Neural progenitor cell (in vitro differentiated cells): Measurements from ENCODE around the gene NINJ2. TPM values are rescaled to one million over a fixed set of nuclear protein-coding genes. Genes with fewer than 3 reads are reported as not detected.
"Not testable (repeated sequence)": the region's sequence is repeated elsewhere in the genome, so short reads cannot be mapped to it uniquely, and the experiment has no call there.

Experiments used
- DNase-seq: peaks from one replicate; pipeline ENCODE4 v3.0.0-alpha.2; 2016; ENCODE audit warnings: low spot score
- H2AFZ ChIP-seq: fragments of 200-600 bp; sonication (generic); replicated peaks from 2 replicates; pipeline ENCODE4 v1.6.1; 2016; ENCODE audit warnings: antibody characterized with exemption
- H3F3A ChIP-seq: fragments of 200-600 bp; sonication (generic); 2 replicates; pipeline ENCODE4 v1.6.1; 2016; ENCODE audit warnings: antibody characterized with exemption, low read depth
- H3K27ac ChIP-seq: fragments of 200-600 bp; sonication (generic); 2 replicates; pipeline ENCODE4 v1.5.1; 2016; ENCODE audit warnings: mild to moderate bottlenecking
- H3K27me3 ChIP-seq: fragments of 200-600 bp; sonication (generic); 2 replicates; pipeline ENCODE4 v1.6.1; 2016; ENCODE audit warnings: mild to moderate bottlenecking, moderate library complexity
- H3K36me3 ChIP-seq: fragments of 200-600 bp; sonication (generic); 2 replicates; pipeline ENCODE4 v1.5.1; 2016
- H3K4me1 ChIP-seq: fragments of 200-600 bp; sonication (generic); 2 replicates; pipeline ENCODE4 v1.6.1; 2016; ENCODE audit warnings: mixed run types
- H3K4me2 ChIP-seq: fragments of 200-600 bp; sonication (generic); 2 replicates; pipeline ENCODE4 v1.6.1; 2016
- H3K4me3 ChIP-seq: fragments of 200-600 bp; sonication (generic); 2 replicates; pipeline ENCODE4 v1.5.1; 2016
- H3K79me2 ChIP-seq: fragments of 200-600 bp; sonication (generic); 2 replicates; pipeline ENCODE4 v1.6.1; 2016; ENCODE audit warnings: low read depth
- H3K9ac ChIP-seq: fragments of 200-600 bp; sonication (generic); 2 replicates; pipeline ENCODE4 v1.6.1; 2016
- H3K9me3 ChIP-seq: fragments of 200-600 bp; sonication (generic); 2 replicates; pipeline ENCODE4 v1.5.1; 2016; ENCODE audit warnings: low read depth
- H4K20me1 ChIP-seq: fragments of 200-600 bp; sonication (generic); 2 replicates; pipeline ENCODE4 v1.6.1; 2016; ENCODE audit warnings: low read depth
- H3K27ac Mint-ChIP-seq: 3 replicates; pipeline ENCODE4 v1.8.0; 2021; ENCODE audit warnings: mixed read lengths
- H3K27me3 Mint-ChIP-seq: 2 replicates; pipeline ENCODE4 v1.8.0; 2022; ENCODE audit warnings: low read depth, mild to moderate bottlenecking, inconsistent platforms, moderate library complexity, mixed read lengths; ENCODE audit not compliant: insufficient read depth
- H3K36me3 Mint-ChIP-seq: 3 replicates; pipeline ENCODE4 v1.8.0; 2021; ENCODE audit warnings: mixed read lengths
- H3K4me1 Mint-ChIP-seq: 3 replicates; pipeline ENCODE4 v1.8.0; 2021; ENCODE audit warnings: mixed read lengths
- H3K4me3 Mint-ChIP-seq: 3 replicates; pipeline ENCODE4 v1.8.0; 2021; ENCODE audit warnings: mild to moderate bottlenecking, moderate library complexity, mixed read lengths
- H3K9me3 Mint-ChIP-seq: 3 replicates; pipeline ENCODE4 v1.8.0; 2020; ENCODE audit warnings: mixed read lengths
- EZH2 ChIP-seq: fragments of 200-600 bp; sonication (generic); IDR thresholded peaks from 2 replicates; pipeline ENCODE4 v1.6.1; 2017; ENCODE audit warnings: antibody characterized with exemption, mild to moderate bottlenecking, moderate library complexity
- EZH2phosphoT487 ChIP-seq: fragments of 200-600 bp; sonication (generic); IDR thresholded peaks from 2 replicates; pipeline ENCODE4 v1.6.1; 2017; ENCODE audit warnings: antibody characterized with exemption
- total RNA-seq: library from RNA; depleted of rRNA; stranded (reverse); fragments of >200 nt; gene quantifications from 2 replicates; pipeline ENCODE4 v1.2.3, GENCODE V29; 2015; ENCODE audit warnings: low replicate concordance
- TF ChIP-seq, protein P1 (sequence below): fragments of 200-600 bp; sonication (generic); IDR thresholded peaks from 2 replicates; pipeline ENCODE4 v1.5.1; 2017; ENCODE audit warnings: antibody characterized with exemption, mild to moderate bottlenecking

The NINJ2 gene
- total RNA-seq, 1 donor from 2014 or later, result not detected

DNA sequence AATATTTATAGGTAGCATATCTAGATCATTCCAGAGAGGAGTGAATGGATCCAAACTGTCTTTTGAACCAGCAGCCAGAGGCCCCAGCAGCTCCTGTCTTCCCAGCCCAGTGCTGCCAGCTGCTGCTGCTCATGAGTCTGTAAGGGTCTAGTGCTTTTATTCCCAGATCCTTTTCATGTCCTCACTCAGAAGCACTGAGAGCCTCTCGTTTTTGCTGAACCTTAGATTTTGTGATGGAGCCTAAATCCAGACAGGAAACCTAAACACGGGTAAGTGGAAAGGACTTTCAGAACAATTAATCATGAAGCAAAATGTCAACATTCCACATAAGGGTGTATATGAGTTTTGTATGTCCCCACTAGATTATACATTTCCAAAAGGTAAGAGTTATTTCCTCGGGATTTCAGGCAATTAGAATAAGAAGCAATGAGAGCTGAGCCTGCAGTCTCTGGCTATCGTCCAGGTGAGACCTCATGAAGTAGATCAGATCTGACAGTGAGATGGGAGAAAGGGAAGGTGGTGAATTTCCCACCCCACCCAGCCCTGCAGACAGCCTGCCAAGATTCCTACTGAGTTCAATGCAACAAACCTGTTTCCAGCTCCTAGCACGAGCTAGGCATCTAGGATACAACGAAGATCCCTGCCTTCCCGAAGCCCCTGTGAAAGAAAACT is 84.4 kb downstream of the NINJ2 start:
- no peaks in the 10 kb centered on the region for H3K79me2 ChIP-seq
- H3F3A ChIP-seq, result peaks cover 51% of the 10 kb centered on the region
- peaks cover 12% of the 10 kb centered on the region for H3K27me3 ChIP-seq
- H3K4me3 ChIP-seq, result no peak overlapping the region
- H3K4me2 ChIP-seq, result peak overlapping the region; percentile 63
- no peak for DNase-seq
- peaks cover 19% of the 10 kb centered on the region for H3K27me3 Mint-ChIP-seq
- H3K9me3 ChIP-seq, result no peaks in the 10 kb centered on the region
- H3K27ac Mint-ChIP-seq, result peak overlapping the region; percentile 90
- peaks cover 2% of the 10 kb centered on the region for H3K9me3 Mint-ChIP-seq
- no peaks in the 10 kb centered on the region for H3K36me3 Mint-ChIP-seq
- no peak overlapping the region for H2AFZ ChIP-seq
- no peak overlapping the region for H3K9ac ChIP-seq
- H3K27ac ChIP-seq, result peak overlapping the region; percentile 23
- peaks cover 39% of the 10 kb centered on the region for H3K4me1 ChIP-seq
- no peaks in the 10 kb centered on the region for H4K20me1 ChIP-seq
- no peak for TF ChIP-seq EZH2
- no peak for TF ChIP-seq EZH2phosphoT487
- TF ChIP-seq, protein P1, sequence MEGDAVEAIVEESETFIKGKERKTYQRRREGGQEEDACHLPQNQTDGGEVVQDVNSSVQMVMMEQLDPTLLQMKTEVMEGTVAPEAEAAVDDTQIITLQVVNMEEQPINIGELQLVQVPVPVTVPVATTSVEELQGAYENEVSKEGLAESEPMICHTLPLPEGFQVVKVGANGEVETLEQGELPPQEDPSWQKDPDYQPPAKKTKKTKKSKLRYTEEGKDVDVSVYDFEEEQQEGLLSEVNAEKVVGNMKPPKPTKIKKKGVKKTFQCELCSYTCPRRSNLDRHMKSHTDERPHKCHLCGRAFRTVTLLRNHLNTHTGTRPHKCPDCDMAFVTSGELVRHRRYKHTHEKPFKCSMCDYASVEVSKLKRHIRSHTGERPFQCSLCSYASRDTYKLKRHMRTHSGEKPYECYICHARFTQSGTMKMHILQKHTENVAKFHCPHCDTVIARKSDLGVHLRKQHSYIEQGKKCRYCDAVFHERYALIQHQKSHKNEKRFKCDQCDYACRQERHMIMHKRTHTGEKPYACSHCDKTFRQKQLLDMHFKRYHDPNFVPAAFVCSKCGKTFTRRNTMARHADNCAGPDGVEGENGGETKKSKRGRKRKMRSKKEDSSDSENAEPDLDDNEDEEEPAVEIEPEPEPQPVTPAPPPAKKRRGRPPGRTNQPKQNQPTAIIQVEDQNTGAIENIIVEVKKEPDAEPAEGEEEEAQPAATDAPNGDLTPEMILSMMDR, result no peak
- H3K36me3 ChIP-seq, result no peaks in the 10 kb centered on the region
- H3K4me1 Mint-ChIP-seq, result peaks cover 44% of the 10 kb centered on the region
- peak overlapping the region; percentile 22 for H3K4me3 Mint-ChIP-seq

DNA sequence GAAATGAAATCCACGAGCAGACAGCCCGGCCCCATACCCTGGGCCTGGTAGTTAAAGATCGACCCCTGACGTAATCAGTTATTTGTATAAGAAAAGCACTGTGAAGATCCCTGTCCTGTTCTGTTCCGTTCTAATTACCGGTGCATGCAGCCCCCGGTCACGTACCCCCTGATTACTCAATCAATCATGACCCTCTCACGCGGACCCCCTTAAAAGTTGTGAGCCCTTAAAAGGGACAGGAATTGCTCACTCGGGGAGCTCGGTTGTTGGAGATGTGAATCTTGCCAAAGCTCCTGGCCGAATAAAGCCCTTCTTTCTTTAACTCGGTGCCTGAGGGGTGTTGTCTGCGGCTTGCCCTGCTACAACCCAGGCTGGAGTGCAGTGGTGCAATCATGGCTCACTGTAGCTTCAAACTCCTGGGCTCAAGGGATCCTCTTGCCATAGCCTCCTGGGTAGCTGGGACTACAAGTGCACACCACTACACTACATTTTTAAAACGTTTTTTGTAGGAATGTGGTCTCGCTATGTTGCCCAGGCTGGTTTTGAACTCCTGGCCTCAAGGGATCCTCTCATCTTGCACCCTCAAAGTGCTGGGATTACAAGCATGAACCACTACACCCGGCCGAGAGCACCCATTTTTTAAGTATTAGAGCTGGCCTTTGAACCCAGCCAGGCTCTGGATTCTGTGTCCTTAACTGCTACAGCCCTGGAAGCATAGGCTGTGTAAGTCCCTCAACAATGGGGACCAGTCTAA is 85.1 kb downstream of the NINJ2 start:
- not testable (repeated sequence) for H4K20me1 ChIP-seq, H3K27ac ChIP-seq, H3K27ac Mint-ChIP-seq, H3K4me3 Mint-ChIP-seq, H3K9ac ChIP-seq, H3K36me3 ChIP-seq, H3K79me2 ChIP-seq, H3K9me3 ChIP-seq, DNase-seq, H3K9me3 Mint-ChIP-seq, H3K36me3 Mint-ChIP-seq, H3K4me3 ChIP-seq
- H3K4me1 Mint-ChIP-seq, result peaks cover 42% of the 10 kb centered on the region
- H3K4me1 ChIP-seq, result peaks cover 39% of the 10 kb centered on the region
- peaks cover 46% of the 10 kb centered on the region for H3F3A ChIP-seq
- peak overlapping the region; percentile 63 for H3K4me2 ChIP-seq
- H3K27me3 ChIP-seq, result peaks cover 12% of the 10 kb centered on the region
- H3K27me3 Mint-ChIP-seq, result peaks cover 21% of the 10 kb centered on the region
- peak overlapping the region; percentile 7 for H2AFZ ChIP-seq

DNA sequence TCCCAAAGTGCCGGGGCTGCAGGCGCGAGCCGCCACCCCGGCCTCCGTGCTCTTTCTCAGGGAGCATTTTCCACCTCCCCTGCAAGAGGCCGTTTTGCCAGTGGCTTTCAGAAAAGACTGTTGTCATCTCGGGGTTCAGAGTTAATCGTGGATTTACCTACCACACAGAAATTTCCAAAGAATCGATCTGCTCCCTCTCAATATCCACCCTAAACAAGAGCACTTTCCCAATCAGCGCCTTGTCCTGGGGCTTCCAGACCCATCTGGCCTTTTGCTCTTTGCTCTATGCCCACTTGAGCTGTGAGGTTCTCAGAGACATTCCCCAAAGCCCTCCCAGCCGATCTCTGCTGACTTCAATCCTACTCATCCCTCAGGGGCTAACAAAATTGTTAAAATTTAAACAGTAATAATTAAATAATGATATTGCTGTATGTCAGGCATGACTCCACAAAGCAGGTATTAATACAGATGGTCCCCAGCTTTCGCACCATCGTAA is 86.6 kb downstream of the NINJ2 start:
- peak overlapping the region; percentile 94 for H3K27ac Mint-ChIP-seq
- H3K36me3 Mint-ChIP-seq, result peaks cover 2% of the 10 kb centered on the region
- no peak overlapping the region for H3K27ac ChIP-seq
- H3K27me3 Mint-ChIP-seq, result peaks cover 23% of the 10 kb centered on the region
- H3K27me3 ChIP-seq, result peaks cover 12% of the 10 kb centered on the region
- H3K4me1 Mint-ChIP-seq, result peaks cover 38% of the 10 kb centered on the region
- H3K36me3 ChIP-seq, result no peaks in the 10 kb centered on the region
- H3K79me2 ChIP-seq, result no peaks in the 10 kb centered on the region
- H3K9me3 ChIP-seq, result no peaks in the 10 kb centered on the region
- no peak for TF ChIP-seq EZH2phosphoT487
- TF ChIP-seq, protein P1, result no peak
- no peak for TF ChIP-seq EZH2
- H3K9me3 Mint-ChIP-seq, result peaks cover 4% of the 10 kb centered on the region
- H3K4me2 ChIP-seq, result no peak overlapping the region
- H4K20me1 ChIP-seq, result no peaks in the 10 kb centered on the region
- H3K4me3 Mint-ChIP-seq, result no peak overlapping the region
- no peak for DNase-seq
- H3K4me1 ChIP-seq, result peaks cover 43% of the 10 kb centered on the region
- peaks cover 54% of the 10 kb centered on the region for H3F3A ChIP-seq
- no peak overlapping the region for H3K4me3 ChIP-seq
- peak overlapping the region; percentile 86 for H2AFZ ChIP-seq
- H3K9ac ChIP-seq, result no peak overlapping the region
